Caco-2 (cell line): Measurements from ENCODE around the gene SLC8A2. TPM values are rescaled to one million over a fixed set of nuclear protein-coding genes. Genes with fewer than 3 reads are reported as not detected.

Experiments
- BruUV-seq: library from RNA; stranded (reverse); fragments of 400-500 nt; replicated peaks from 2 replicates; lab custom pipeline; 2021; lab: Mats Ljungman, UMichigan
- CTCF ChIA-PET: fragments of 300-600 bp; sonication (Branson Sonifier 250); formaldehyde crosslinking; loops from one replicate; lab custom pipeline; 2022; ENCODE audit warnings: antibody characterized with exemption; lab: Charles Lee
- POLR2A ChIA-PET: fragments of 300-600 bp; sonication (Branson Sonifier 250); formaldehyde crosslinking; loops from one replicate; lab custom pipeline; 2022; ENCODE audit warnings: antibody characterized with exemption; lab: Charles Lee
- DNase-seq, 2 experiments: peaks; one replicate each; pipeline versions ENCODE4 v3.0.0 to v3.0.0-alpha.2; 2020 to 2022
- H3K27me3 ChIP-seq: replicated peaks from 2 replicates; pipeline ENCODE4 v1.6.0; 2011; ENCODE audit warnings: low read length; ENCODE audit not compliant: control insufficient read depth, insufficient read depth
- H3K36me3 ChIP-seq: 2 replicates; pipeline ENCODE4 v1.5.1; 2011; ENCODE audit warnings: low read length; ENCODE audit not compliant: control insufficient read depth, insufficient read depth
- H3K4me1 ChIP-seq: fragments of 250-450 bp; sonication (Bioruptor Pico); 2 replicates; pipeline ENCODE4 v1.5.1; 2020; ENCODE audit warnings: mild to moderate bottlenecking
- H3K4me3 ChIP-seq: 2 replicates; pipeline ENCODE4 v1.5.1; 2011; ENCODE audit warnings: low read depth, mild to moderate bottlenecking, control low read depth, low read length
- H3K9me3 ChIP-seq: fragments of 250-450 bp; sonication (Bioruptor Pico); 2 replicates; pipeline ENCODE4 v1.5.1; 2020; ENCODE audit warnings: mild to moderate bottlenecking, moderate library complexity
- H3K27ac Mint-ChIP-seq: one replicate; pipeline ENCODE4 v1.8.0; 2022; ENCODE audit warnings: mixed read lengths; ENCODE audit not compliant: unreplicated experiment
- H3K27me3 Mint-ChIP-seq: one replicate; pipeline ENCODE4 v1.8.0; 2022; ENCODE audit warnings: mixed read lengths; ENCODE audit not compliant: insufficient read depth, unreplicated experiment
- H3K36me3 Mint-ChIP-seq: one replicate; pipeline ENCODE4 v1.8.0; 2022; ENCODE audit warnings: mild to moderate bottlenecking, mixed read lengths; ENCODE audit not compliant: insufficient read depth, unreplicated experiment
- H3K4me1 Mint-ChIP-seq: one replicate; pipeline ENCODE4 v1.8.0; 2022; ENCODE audit warnings: low read depth, mixed read lengths; ENCODE audit not compliant: unreplicated experiment
- H3K4me3 Mint-ChIP-seq: one replicate; pipeline ENCODE4 v1.8.0; 2022; ENCODE audit warnings: mild to moderate bottlenecking, moderate library complexity, mixed read lengths; ENCODE audit not compliant: unreplicated experiment
- H3K9me3 Mint-ChIP-seq: one replicate; pipeline ENCODE4 v1.8.0; 2022; ENCODE audit warnings: mixed read lengths; ENCODE audit not compliant: unreplicated experiment
- CTCF ChIP-seq, 2 experiments: fragments of 200-600 bp in 1 of 2; IDR thresholded peaks; 1 replicate in 1 of 2; 2 replicates in 1 of 2; pipeline versions ENCODE4 v1.5.1 to v1.8.0; 2011 to 2022; ENCODE audit warnings: antibody characterized with exemption in 1 of 2, control low read depth in 1 of 2, inconsistent platforms in 1 of 2, low read depth in 1 of 2, low read length in 1 of 2, mild to moderate bottlenecking in 1 of 2, moderate library complexity in 1 of 2; ENCODE audit not compliant: insufficient read depth in 1 of 2, severe bottlenecking in 1 of 2, unreplicated experiment in 1 of 2
- intact Hi-C: fragments of 100-400 bp; cut with micrococcal nuclease; formaldehyde crosslinking; loops from one replicate; pipeline ENCODE4 v1.10.0; 2022; ENCODE audit not compliant: unreplicated experiment
- total RNA-seq: library from RNA; stranded (reverse); gene quantifications from 2 replicates; pipeline ENCODE4 v1.2.3, GENCODE V29; 2022

The SLC8A2 gene
- total RNA-seq, 1 experiment from 2014 or later = 1.2 TPM

- H3K27me3 ChIP-seq = no peaks in the 10 kb centered on the region
- H3K4me1 Mint-ChIP-seq = no peaks in the 10 kb centered on the region
- H3K4me3 ChIP-seq = no peak overlapping the region
- DNase-seq = no peak
- intact Hi-C loops = no loop called here
- H3K4me3 Mint-ChIP-seq = peak overlapping the region; percentile 91
- peaks cover 39% of the 10 kb centered on the region for H3K36me3 Mint-ChIP-seq
- BruUV-seq = no TSS peak
- CTCF ChIA-PET = interaction anchor here (1.7 kb wide), 1 partner anchor 49 kb away, joined by 5 read pairs; no protein-coding TSS in a partner anchor
- no peaks in the 10 kb centered on the region for H3K27me3 Mint-ChIP-seq
- no peaks in the 10 kb centered on the region for H3K4me1 ChIP-seq
- H3K9me3 ChIP-seq = no peaks in the 10 kb centered on the region
- no peaks in the 10 kb centered on the region for H3K9me3 Mint-ChIP-seq
- POLR2A ChIA-PET = interaction anchor here (0.6 kb wide), 1 partner anchor 238 kb away, joined by 5 read pairs; no protein-coding TSS in a partner anchor
- H3K36me3 ChIP-seq = 0 out of 2 replicates have a peak, but pooled peaks cover 1% of the 10 kb centered on the region
- H3K27ac Mint-ChIP-seq = peak overlapping the region; percentile 99
- no peak for TF ChIP-seq CTCF (IDR thresholded peaks at IDR 0.05; ENCODE audit: insufficient read depth in 1 of 2, low read depth in 1 of 2, low read length in 1 of 2, severe bottlenecking in 1 of 2, unreplicated experiment in 1 of 2)
Measured at GRCh38 chr19:47485210-47485609, 13.5 kb upstream of the SLC8A2 start.

GRCh38 chr19:47483800-47484690 lies 12.4 kb upstream of the SLC8A2 start, which contains the start of gene KPTN:
Gene KPTN, minus strand, starts transcription at chr19:47484219. Its CDS starts 59 bp downstream, at chr19:47484160.
- ChIA-PET POLR2A (interaction anchor here (0.6 to 1.5 kb wide), 5 partner anchors 31 to 223 kb away, joined by 3 to 6 read pairs (median 4); no protein-coding TSS in a partner anchor), CTCF (interaction anchor here (0.7 to 2.0 kb wide), 14 partner anchors 26 to 229 kb away, joined by 3 to 41 read pairs (median 4); partner anchors contain the start of genes EHD2 and NAPA)
- H3K4me3 Mint-ChIP-seq = peak within 1 kb of the TSS; percentile 91
- H3K4me3 ChIP-seq = peak within 1 kb of the TSS; percentile 95
- TSS peak; percentile 53 for BruUV-seq
- H3K9me3 ChIP-seq = no peaks in the 10 kb centered on the region
- 0 out of 2 replicates have a peak, but pooled peaks cover under 1% of the 10 kb centered on the region for H3K36me3 ChIP-seq
- DNase-seq = peak; percentile 94 to 95
- no peaks in the 10 kb centered on the region for H3K4me1 ChIP-seq
- peaks cover 33% of the 10 kb centered on the region for H3K36me3 Mint-ChIP-seq
- no peaks in the 10 kb centered on the region for H3K9me3 Mint-ChIP-seq
- no peaks in the 10 kb centered on the region for H3K27me3 ChIP-seq
- peak; percentile 97 to 98 for TF ChIP-seq CTCF (IDR thresholded peaks at IDR 0.05; ENCODE audit: insufficient read depth in 1 of 2, low read depth in 1 of 2, low read length in 1 of 2, severe bottlenecking in 1 of 2, unreplicated experiment in 1 of 2)
- no peaks in the 10 kb centered on the region for H3K4me1 Mint-ChIP-seq
- no peaks in the 10 kb centered on the region for H3K27me3 Mint-ChIP-seq
- intact Hi-C loops = loop anchor here (1.0 kb wide), 1 partner anchor 48 kb away; no protein-coding TSS in a partner anchor
- H3K27ac Mint-ChIP-seq = peak within 1 kb of the TSS; percentile 99

- Mint-ChIP-seq H3K36me3 (peaks cover 31% of the 10 kb centered on the region), H3K4me3 (peak overlapping the region; percentile 91), H3K4me1 (no peaks in the 10 kb centered on the region), H3K9me3 (no peaks in the 10 kb centered on the region), H3K27ac (peak overlapping the region; percentile 99), H3K27me3 (no peaks in the 10 kb centered on the region)
- CTCF ChIA-PET = interaction anchor here (0.7 to 2.0 kb wide), 6 partner anchors 32 to 230 kb away, joined by 3 to 41 read pairs (median 8); partner anchors contain the start of genes EHD2 and NAPA
- DNase-seq = no peak
- BruUV-seq = no TSS peak
- POLR2A ChIA-PET = interaction anchor here (0.6 to 1.5 kb wide), 3 partner anchors 32 to 224 kb away, joined by 3 to 6 read pairs (median 4); no protein-coding TSS in a partner anchor
- Histone ChIP-seq H3K4me1 (no peaks in the 10 kb centered on the region), H3K36me3 (no peaks in the 10 kb centered on the region), H3K27me3 (no peaks in the 10 kb centered on the region), H3K9me3 (no peaks in the 10 kb centered on the region), H3K4me3 (peak overlapping the region; percentile 95)
- no peak for TF ChIP-seq CTCF (IDR thresholded peaks at IDR 0.05; ENCODE audit: insufficient read depth in 1 of 2, low read depth in 1 of 2, low read length in 1 of 2, severe bottlenecking in 1 of 2, unreplicated experiment in 1 of 2)
- intact Hi-C loops = no loop called here
Measured at GRCh38 chr19:47483200-47483599, 11.5 kb upstream of the SLC8A2 start.
